ENCODE measurements around the gene ROR2.

ROR2 gene

DNA sequence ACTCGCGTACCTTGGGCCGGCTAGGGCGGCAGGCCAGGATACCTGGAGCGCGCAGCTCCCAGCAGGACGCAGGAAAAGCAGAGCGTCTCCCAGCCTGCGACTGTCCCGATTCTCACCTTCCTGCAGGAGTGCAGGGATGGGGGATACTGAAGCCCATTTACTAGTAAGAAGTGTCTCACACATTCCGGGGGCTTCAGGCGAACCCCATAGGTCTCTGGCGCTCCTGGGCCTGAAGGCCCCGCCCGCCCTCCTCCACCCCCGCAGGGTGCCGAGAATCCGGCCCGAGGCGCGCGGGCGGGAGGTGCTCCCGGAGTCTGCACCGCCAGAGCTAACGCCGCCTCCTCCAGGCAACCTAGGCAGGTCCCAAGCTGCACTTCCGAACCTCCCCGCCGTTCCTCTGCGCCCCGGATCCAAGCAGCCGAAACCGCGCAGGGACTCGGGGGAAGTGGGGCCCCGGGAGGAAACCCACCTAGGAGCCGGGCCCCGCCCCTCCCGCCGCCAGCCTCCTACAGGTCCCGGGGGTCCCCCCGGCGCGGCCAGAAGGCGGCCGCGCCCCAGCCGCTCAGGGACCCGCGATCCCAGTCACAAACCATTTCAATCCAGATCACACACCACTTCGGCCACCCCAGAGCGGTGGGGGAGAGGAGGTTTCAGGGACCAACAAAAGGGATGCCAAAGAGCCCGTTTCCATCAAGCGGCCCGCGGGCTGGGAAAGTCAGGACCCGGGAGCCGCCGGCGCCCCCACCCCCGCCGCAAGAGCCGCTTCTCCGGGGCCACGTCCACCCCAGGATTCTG is 1.2 kb downstream of the ROR2 start:
- peak in 1 of 2 experiments; percentile 24 for DNase-seq

DNA sequence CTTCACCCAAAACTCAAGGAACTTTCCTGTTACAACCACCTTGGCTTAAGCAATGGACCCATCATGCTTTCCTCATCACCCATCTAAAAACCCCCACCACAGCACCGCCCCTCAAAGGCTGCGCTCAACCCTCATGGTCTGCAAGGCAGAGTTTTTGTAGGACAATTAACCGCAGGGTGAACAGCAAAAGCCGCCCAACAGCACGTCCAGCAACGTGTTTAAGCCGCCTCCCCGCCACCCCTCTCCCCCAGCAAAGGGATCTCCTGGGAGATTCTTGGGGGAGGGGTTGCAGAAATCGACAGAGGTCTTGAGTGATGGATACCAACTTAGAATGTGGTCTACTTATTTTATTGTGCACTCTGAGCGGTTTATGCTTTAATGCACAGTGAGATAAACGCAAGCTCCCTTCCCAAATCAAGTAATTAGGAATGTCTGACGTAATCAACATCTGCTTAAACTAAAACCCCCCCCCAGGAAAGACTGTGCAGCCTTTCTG is 1.9 kb downstream of the ROR2 start:
- DNase-seq = no peak

GRCh38 chr9:91946653-91947488 is 3.2 kb downstream of the ROR2 start:
- DNase-seq = no peak

GRCh38 chr9:91946196-91946595 is 3.8 kb downstream of the ROR2 start:
- DNase-seq = no peak

GRCh38 chr9:91945277-91946085 is 4.5 kb downstream of the ROR2 start:
- no peak for DNase-seq

GRCh38 chr9:91944711-91945110 is 5.3 kb downstream of the ROR2 start:
- DNase-seq = no peak

- no peak for DNase-seq
These were observed 6.3 kb downstream of the ROR2 start for GRCh38 chr9:91943478-91944470.

GRCh38 chr9:91942201-91942600 is 7.8 kb downstream of the ROR2 start:
- no peak for DNase-seq

DNA sequence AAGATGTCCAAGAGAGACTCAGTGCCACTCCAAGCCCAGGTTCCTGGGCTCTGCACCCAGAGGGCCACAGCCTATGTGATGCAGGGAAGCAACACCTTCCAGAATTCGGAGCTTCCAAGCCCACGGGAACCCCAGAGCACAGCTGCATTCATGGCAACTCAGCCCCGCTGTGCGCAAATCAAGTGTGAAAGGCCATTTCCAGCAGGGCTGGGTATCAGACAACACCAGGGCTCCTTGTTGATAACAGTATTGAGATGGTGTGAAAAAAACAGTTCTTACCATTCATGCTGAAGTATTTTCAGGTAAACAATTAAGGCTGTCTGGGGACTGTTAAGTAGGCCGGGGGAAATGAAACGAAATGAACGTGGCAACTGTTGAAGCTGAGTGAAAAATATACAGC is 10.1 kb downstream of the ROR2 start:
- no peak for DNase-seq

GRCh38 chr9:91937727-91938126 is 12.3 kb downstream of the ROR2 start:
- DNase-seq = no peak

DNA sequence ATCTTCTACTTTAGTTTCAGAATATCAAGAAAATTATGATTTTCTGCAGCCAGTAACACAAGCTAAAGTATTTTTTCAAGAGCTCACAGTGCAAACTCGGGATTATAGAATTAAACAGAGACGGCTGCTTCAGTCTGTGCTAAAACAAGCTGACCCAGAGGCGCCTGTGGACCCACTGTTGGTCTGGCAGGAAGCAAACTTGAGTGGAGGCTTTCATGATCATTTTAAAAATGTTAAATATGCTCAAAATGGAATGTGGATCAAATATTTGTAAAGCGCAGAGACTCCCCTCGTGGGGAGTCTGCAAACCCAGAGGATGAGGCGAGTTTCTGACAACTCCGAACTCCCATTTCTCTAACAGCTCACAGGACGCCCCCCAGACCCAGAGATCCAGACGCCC is 13.0 kb downstream of the ROR2 start:
- DNase-seq = no peak

- no peak for DNase-seq
These were observed 14.1 kb downstream of the ROR2 start for GRCh38 chr9:91935805-91936514.

GRCh38 chr9:91935066-91935749 is 14.8 kb downstream of the ROR2 start:
- no peak for DNase-seq

GRCh38 chr9:91934654-91935053 is 15.4 kb downstream of the ROR2 start:
- no peak for DNase-seq

- no peak for DNase-seq
These were observed 16.3 kb downstream of the ROR2 start for GRCh38 chr9:91933556-91934352.

DNA sequence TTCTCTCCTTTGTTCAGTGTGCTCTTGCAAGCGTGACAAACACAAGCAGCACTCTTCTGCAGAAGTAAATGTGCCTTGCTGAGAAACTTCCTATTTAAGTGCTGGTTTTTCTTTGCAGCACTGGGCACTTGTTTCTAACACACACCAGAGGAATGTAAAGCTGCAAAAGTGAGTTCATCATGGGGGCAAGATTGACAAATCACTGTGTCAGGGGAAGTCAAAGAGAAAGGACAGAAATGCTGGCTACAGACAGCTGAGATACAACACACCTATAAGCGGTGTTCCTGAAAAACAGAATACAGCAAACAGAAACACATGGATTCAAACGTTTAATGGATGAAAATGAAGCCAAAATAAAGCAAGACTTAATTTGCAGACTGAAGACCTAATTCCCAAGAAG is 19.6 kb downstream of the ROR2 start:
- DNase-seq = no peak

GRCh38 chr9:91929331-91929730 is 20.7 kb downstream of the ROR2 start:
- DNase-seq = no peak

DNA sequence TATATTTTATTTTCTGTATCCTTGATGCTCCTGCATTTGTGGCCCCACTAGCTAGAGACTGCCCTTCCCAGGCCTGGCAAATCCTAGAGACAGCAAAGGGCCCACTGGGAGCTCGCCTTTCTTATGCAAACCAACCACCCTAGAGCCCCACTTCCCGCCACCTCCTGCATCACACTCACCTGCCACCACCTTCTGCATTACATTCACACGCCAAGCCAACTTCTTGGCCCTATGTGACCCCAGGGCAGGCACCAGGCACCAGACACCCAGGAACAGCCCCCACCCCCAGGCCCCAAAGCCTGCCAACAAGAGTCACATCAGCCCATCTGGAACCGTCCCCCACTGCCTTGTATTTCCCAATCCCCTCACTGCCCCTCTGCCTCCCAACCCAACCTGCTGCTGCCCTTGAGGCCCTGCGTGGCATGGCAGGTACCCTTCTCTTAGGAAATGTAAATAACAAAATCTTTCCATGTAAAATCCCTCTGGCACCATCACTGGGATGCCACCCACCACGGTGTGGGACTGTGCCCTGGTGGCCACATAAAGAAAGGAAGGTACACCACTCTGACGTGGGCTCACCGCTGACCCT is 22.0 kb downstream of the ROR2 start:
- DNase-seq = no peak

DNA sequence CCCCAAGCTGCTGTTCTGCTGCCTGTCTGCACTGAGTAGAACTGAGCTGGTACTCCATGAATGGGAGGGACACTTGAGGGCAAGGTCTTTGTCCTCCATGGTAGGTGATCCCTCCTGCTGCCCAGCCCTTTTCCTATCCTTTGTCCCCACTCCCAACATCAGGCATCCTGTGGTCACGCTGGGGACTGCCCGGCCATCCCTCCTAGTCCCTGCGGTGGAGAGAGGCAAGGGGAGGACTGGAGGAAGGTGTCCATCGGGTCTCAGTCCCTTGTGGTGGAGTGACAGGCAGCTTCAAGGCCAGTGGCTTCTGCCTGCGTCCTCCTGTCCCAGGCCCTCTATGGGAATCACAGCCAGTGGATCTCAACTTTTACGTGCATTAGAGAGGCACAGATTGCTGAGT is 25.9 kb downstream of the ROR2 start:
- DNase-seq = no peak
